HFF-Myc (cell line): ENCODE results near the gene DNER.
"Not testable (repeated sequence)": the region's sequence is repeated elsewhere in the genome, so short reads cannot be mapped to it uniquely, and the experiment has no call there.

Source experiments
- DNase-seq: peaks from one replicate; pipeline ENCODE4 v3.0.0-alpha.2; 2011; ENCODE audit warnings: low read depth; ENCODE audit errors: extremely low read depth
- H3K4me3 ChIP-seq: replicated peaks from 2 replicates; pipeline ENCODE4 v1.5.1; 2011; ENCODE audit warnings: low read depth, mild to moderate bottlenecking, control low read depth, low read length
- CTCF ChIP-seq: IDR thresholded peaks from 2 replicates; pipeline ENCODE4 v1.5.1; 2012; ENCODE audit warnings: mild to moderate bottlenecking, low read depth, low read length, control low read depth; ENCODE audit errors: missing control alignments

Gene DNER

GRCh38 chr2:229620289-229620688 is 94.1 kb downstream of the DNER start:
- no peak overlapping the region for H3K4me3 ChIP-seq
- TF ChIP-seq CTCF = no peak
- no peak for DNase-seq

- H3K4me3 ChIP-seq = no peak overlapping the region
- no peak for DNase-seq
- TF ChIP-seq CTCF = no peak
Measured at GRCh38 chr2:229616433-229616832, 97.9 kb downstream of the DNER start.

GRCh38 chr2:229614021-229614420 is 100.3 kb downstream of the DNER start:
- DNase-seq = not testable (repeated sequence)

GRCh38 chr2:229612384-229612971 is 101.9 kb downstream of the DNER start:
- H3K4me3 ChIP-seq = no peak overlapping the region
- TF ChIP-seq CTCF = no peak

More at GRCh38 chr2:229614021-229614420, 100.3 kb downstream of the DNER start:
- H3K4me3 ChIP-seq = not testable (repeated sequence)

GRCh38 chr2:229611360-229611759 is 103.0 kb downstream of the DNER start:
- no peak for DNase-seq
- TF ChIP-seq CTCF = no peak
- no peak overlapping the region for H3K4me3 ChIP-seq

More at GRCh38 chr2:229612384-229612971, 101.9 kb downstream of the DNER start:
- DNase-seq = no peak

- no peak for DNase-seq
- no peak overlapping the region for H3K4me3 ChIP-seq
- no peak for TF ChIP-seq CTCF
Measured at GRCh38 chr2:229610872-229611271, 103.5 kb downstream of the DNER start.

- no peak for DNase-seq
- no peak overlapping the region for H3K4me3 ChIP-seq
- no peak for TF ChIP-seq CTCF
Measured at GRCh38 chr2:229610333-229610732, 104.0 kb downstream of the DNER start.
